GM03348 (cell line): ENCODE measurements around the gene TIMM44.

Experiments used
- DNase-seq: peaks from one replicate; pipeline ENCODE4 v3.0.0; 2012; ENCODE audit warnings: low spot score

TIMM44 gene

DNA sequence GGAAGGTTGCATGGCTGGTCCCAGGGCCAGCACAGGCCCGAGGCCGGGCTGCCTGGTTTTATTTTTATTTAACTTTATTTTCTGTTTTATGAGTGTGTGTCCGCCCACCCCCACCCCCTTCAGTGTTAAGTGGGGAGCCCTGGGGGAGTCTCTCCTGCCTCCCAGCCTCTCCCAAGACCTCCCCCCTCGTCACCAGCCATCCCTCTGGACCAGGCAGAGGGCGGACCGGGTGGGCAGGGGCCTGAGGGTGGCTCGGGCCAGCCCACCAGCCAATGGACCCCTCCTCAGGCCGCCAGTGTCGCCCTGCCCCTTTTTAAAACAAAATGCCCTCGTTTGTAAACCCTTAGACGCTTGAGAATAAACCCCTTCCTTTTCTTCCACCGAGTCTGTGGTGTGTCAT, 29.4 kb downstream of the TIMM44 start:
- DNase-seq, result no peak

DNA sequence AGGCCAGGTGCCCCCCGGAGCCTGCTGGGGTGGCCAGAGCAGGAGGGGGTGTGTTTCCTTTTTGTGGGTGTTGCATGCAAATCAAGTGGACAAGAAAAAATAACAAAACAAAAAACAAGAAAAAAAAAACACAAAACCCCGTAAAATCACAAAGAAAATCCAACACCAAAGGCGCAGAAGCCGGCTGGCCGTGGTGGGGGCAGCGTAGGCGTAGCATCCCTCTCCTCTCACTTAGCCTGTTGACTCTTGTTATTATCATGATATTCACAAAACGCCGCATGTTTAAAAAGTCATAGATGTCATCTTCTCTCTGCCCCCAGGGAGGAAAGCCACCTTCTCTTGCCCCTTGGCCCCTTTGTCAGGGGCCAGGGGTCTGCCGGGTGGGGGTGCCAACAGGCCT, 29.8 kb downstream of the TIMM44 start:
- no peak for DNase-seq

DNA sequence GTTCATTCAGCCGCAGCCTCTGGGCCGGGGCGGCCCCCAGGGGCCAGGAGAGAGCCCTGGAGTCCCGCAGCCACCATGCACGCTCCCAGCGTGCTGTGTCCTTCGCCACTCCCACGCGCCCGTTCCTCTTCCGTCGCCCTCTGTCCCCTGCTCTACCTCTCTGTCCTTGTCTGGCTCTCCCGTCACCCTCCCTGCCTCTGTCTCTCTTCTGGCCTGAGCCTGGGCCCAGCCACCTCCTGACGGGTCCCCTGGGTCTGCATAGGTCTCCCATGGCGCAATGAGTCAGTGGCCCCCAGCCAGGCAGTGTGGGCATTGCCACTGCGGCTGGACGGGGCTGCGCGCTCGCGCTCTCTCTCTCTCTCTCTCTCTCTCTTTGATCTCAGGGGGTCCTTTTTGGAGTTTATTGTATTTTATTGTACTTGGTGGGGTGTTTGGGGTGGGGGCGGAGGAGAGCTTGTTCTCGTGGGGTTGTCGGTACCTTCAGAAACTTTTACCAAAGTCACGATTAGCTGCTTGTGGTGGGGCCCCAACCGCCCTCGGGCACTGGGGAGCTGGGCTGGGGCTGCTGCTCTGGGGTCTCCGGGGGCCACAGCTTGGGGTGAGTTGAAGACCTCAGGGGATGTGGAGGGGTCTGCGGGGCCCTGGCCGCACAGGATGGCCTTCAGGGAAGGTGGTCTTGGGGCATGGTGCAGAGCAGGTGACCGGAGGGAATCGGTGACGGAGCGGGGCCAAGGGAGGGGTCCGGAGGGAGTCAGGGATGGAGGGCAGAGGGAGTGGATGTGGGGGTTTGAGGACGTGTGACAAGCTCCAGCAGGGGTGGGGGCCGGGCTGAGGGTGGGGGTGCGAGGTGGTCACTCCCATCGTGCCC, 30.5 kb downstream of the TIMM44 start:
- no peak for DNase-seq

DNA sequence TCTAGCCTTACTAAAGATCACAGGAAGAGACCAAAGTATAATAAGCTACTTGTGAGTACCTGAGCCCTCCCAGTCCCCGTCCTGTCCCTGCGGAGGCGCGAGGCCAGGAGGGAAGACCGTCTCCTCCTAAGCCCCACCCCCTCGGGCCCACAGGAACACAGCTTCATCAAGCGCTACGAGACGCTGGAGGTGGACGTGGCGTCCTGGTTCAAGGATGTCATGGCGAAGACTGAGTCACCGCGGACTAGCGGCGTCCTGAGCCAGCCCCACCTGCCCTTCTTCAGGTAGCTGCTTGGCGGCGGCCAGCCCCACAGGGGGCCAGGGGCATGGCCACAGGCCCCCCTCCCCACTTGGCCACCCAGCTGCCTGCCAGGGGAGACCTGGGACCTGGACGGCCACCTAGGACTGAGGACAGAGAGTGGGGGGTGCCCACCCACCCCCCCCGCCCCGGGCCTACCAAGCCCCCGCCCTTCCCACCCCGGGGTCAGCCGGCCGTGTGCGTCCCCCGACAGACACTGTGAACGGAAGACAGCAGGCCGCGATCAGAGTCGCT, 31.2 kb downstream of the TIMM44 start:
- DNase-seq, result no peak

GRCh38 chr19:7911508-7912143, 31.8 kb downstream of the TIMM44 start:
- no peak for DNase-seq

DNA sequence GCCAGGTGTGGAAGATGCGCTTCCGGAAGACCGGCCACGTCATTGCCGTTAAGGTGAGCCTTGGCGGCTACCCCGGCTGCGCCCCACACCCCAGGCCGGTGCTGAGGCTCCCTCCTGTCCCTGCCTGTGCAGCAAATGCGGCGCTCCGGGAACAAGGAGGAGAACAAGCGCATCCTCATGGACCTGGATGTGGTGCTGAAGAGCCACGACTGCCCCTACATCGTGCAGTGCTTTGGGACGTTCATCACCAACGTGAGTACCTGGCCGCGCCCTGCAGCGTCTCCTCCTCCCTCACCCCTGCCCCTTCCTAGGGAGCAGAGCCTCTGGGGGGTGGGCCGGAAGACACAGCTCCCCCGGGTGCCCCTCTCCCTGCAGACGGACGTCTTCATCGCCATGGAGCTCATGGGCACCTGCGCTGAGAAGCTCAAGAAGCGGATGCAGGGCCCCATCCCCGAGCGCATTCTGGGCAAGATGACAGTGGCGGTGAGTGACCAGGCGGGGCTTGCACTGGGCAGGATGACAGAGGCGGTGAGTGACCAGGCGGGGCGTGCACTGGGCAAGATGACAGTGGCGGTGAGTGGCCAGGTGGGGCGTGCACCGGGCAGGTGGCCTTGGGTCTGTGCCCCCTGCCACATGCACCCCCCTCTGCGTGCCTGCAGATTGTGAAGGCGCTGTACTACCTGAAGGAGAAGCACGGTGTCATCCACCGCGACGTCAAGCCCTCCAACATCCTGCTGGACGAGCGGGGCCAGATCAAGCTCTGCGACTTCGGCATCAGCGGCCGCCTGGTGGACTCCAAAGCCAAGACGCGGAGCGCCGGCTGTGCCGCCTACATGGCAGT, 32.9 kb downstream of the TIMM44 start:
- DNase-seq, result no peak

GRCh38 chr19:7909471-7910067, 33.9 kb downstream of the TIMM44 start:
- no peak for DNase-seq

GRCh38 chr19:7908742-7909461, 34.6 kb downstream of the TIMM44 start:
- DNase-seq, result no peak

GRCh38 chr19:7908078-7908699, 35.3 kb downstream of the TIMM44 start:
- no peak for DNase-seq

GRCh38 chr19:7907544-7907943, 35.9 kb downstream of the TIMM44 start:
- no peak for DNase-seq

GRCh38 chr19:7907122-7907521, 36.3 kb downstream of the TIMM44 start:
- DNase-seq, result no peak

DNA sequence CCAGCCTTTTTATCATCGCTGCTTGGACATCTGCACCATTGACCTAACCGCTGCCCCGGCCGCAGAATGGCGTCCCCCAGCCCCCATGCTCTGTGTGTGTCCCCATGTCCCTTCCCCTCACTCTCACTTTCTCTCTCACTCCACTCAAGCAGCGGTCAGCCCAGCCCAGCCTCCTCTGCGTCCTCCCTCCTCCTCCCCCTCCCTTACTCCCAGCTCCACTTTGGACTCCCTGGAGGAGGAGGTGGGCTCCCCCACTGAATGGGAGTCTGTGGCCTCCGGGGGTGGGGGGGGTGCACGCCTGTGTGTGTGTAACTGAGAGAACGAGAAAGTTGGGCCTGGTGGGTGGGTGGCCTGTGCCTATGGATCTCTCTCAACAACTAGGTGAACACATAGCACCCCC, 37.6 kb downstream of the TIMM44 start:
- DNase-seq, result no peak

- DNase-seq, result no peak
Observed at GRCh38 chr19:7905268-7905667, 38.2 kb downstream of the TIMM44 start.

GRCh38 chr19:7904074-7905020, 39.1 kb downstream of the TIMM44 start:
- DNase-seq, result peak; percentile 83

- peak; percentile 99 for DNase-seq
Observed at GRCh38 chr19:7903244-7904073, 40.0 kb downstream of the TIMM44 start, which contains the start of gene MAP2K7. TSS of gene MAP2K7 (plus strand) at chr19:7903877. CDS start at chr19:7903945, 68 bp downstream.

GRCh38 chr19:7902796-7903243, 40.6 kb downstream of the TIMM44 start:
- DNase-seq, result no peak

DNA sequence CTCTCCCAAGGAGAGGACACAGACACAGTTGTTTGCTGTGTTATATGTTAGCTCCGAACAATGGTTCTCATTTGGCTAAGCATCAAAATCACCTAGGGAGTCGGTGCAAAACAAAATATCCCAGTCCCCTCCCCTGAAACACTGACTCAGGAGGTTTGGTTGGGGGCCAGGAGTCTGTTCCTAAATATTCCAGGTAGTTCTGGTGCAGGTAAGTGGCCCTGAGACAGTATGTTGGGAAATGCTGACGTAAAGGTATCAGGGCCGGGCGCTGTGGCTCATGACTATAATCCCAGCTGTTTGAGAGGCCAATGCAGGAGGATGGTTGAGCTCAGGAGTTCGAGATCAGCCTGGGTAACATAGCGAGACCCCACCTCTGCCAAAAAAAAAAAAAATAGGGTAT, 42.1 kb downstream of the TIMM44 start:
- no peak for DNase-seq

DNA sequence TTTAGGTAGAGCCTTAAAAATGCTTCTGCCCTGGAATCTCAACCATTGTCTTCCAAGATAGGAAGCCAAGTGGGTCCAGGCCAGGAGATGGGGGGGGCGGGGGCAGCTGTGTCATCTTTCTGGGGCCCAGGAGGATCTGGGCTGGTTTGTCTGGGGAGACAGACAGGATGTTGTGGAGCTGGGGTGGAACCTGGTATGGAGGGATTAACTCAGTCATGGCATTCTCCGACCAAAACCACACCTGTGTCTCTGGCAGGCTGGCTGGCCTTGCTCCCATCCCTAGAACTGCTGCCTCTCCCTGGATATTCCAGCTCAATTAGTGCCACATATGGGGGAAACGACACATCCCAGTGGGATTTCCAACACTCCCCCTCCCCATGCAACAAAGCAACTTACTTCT, 42.5 kb downstream of the TIMM44 start:
- DNase-seq, result no peak
